Transverse colon (tissue), 4 donors: ENCODE data around the gene FAM120AOS. TPM values are rescaled to one million over a fixed set of nuclear protein-coding genes. Genes with fewer than 3 reads are reported as not detected.

Experiments used
- DNase-seq: peaks from one replicate; pipeline ENCODE4 v3.0.0-alpha.2; 2019
- H3K27ac ChIP-seq, 4 donors: fragments of 200-600 bp; sonication (generic); 2 replicates each; pipeline ENCODE4 v1.5.1; 2016 to 2018; ENCODE audit warnings: inconsistent platforms in 4 of 4
- H3K27me3 ChIP-seq: fragments of 200-600 bp; sonication (generic); 2 replicates; pipeline ENCODE4 v1.5.1; 2017; ENCODE audit warnings: inconsistent platforms
- H3K36me3 ChIP-seq, 4 donors: fragments of 200-600 bp; sonication (generic); 2 replicates each; pipeline ENCODE4 v1.5.1; 2017 to 2019; ENCODE audit warnings: inconsistent platforms in 4 of 4
- H3K4me1 ChIP-seq, 4 donors: fragments of 200-600 bp; sonication (generic); 2 replicates each; pipeline ENCODE4 v1.5.1; 2017 to 2020; ENCODE audit warnings: inconsistent platforms in 4 of 4
- H3K4me3 ChIP-seq, 4 donors: fragments of 200-600 bp; sonication (generic); 1 replicate in 1 of 4; 2 replicates in 3 of 4; pipeline versions ENCODE4 v1.5.1 to v1.6.1; 2017 to 2019; ENCODE audit warnings: inconsistent platforms in 4 of 4
- H3K9me3 ChIP-seq, 2 donors: fragments of 200-600 bp; sonication (generic); 2 replicates each; pipeline ENCODE4 v1.5.1; 2017 to 2019; ENCODE audit warnings: inconsistent platforms in 2 of 2
- CTCF ChIP-seq, 5 experiments: fragments of 200-600 bp in 3 of 5; fragments of 450-650 bp in 2 of 5; sonication (generic) in 3 of 5; IDR thresholded peaks; 1 replicate in 2 of 5; 2 replicates in 3 of 5; pipeline ENCODE4 v1.5.1; 2016 to 2017; ENCODE audit warnings: antibody characterized with exemption in 5 of 5, inconsistent platforms in 3 of 5, mild to moderate bottlenecking in 2 of 5, moderate library complexity in 1 of 5
- EP300 ChIP-seq: sonication (generic); formaldehyde crosslinking; IDR thresholded peaks from one replicate; pipeline ENCODE4 v1.6.1; 2017; ENCODE audit warnings: antibody characterized with exemption, low read depth
- POLR2A ChIP-seq: fragments of 450-650 bp; IDR thresholded peaks from one replicate; pipeline ENCODE4 v1.6.1; 2016; ENCODE audit warnings: antibody characterized with exemption, mild to moderate bottlenecking, moderate library complexity
- POLR2AphosphoS5 ChIP-seq, 3 donors: sonication (generic); formaldehyde crosslinking; IDR thresholded peaks; one replicate each; pipeline ENCODE4 v1.6.1; 2016; ENCODE audit warnings: antibody characterized with exemption in 3 of 3
- WGBS, 2 donors: methylation state at CpG; one replicate each; pipeline ENCODE4 v1.1.5; 2018; ENCODE audit warnings: low coverage in 1 of 2; 5-methylcytosine and 5-hydroxymethylcytosine counted together
- in situ Hi-C, 4 donors: fragments of 200-750 bp; cut with MboI; loops; one replicate each; pipeline versions ENCODE4 v1.15.0 to v1.15.1; 2017; ENCODE audit warnings: low sequenced_read_pairs in 3 of 4, low pct_ligation_motif_present in 1 of 4, low pct_unique_long_range_greater_than_20kb in 1 of 4
- intact Hi-C: fragments of 100-400 bp; cut with DNase I; formaldehyde crosslinking; loops from one replicate; pipeline ENCODE4 v1.15.1; 2023; ENCODE audit warnings: low total_unique reads
- total RNA-seq, 4 donors: library from RNA; depleted of rRNA; stranded (reverse); fragments of >200 nt; gene quantifications; one replicate each; pipeline ENCODE4 v1.1.0, GENCODE V29; 2016

Gene FAM120AOS
- total RNA-seq, 4 donors from 2014 or later = 68.9 to 108 (median 86.4) TPM

DNA sequence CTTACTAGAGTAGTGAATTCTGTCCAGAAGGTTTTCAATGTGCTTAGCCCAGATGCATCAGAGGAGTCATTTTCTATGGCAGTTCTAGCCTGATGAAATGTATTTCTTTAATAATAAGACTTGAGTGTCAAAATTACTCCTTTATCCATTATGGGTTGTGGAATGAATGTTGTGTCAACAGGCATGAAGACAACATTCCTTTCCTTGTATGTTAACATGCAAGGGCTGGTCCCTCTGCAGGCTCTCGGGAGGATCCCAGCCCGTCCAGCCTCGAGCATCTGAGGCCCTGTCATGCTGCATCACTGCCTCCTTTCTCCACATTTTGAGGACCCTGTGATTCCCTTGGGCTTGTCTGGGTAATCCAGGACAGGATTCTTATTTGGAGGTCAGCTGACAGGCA, 42.9 kb upstream of the FAM120AOS start:
- intact Hi-C loops (no loop called here), in situ Hi-C loops (no loop called here)
- no peak for DNase-seq
- 70% methylated on average over 3 of the region's 3 CpGs; no CpG with 5 or more reads in 1 of the 2 donors for WGBS, 2 donors
- Histone ChIP-seq H3K36me3 (peaks cover 0 to 29% (median 14%) of the 10 kb centered on the region in 4 donors), H3K4me1 (peaks cover 7 to 15% (median 8%) of the 10 kb centered on the region in 4 donors), H3K27me3 (no peaks in the 10 kb centered on the region), H3K9me3 (no peaks in the 10 kb centered on the region), H3K4me3 (no peak overlapping the region), H3K27ac (no peak overlapping the region)
- TF ChIP-seq EP300 (no peak), POLR2A (no peak), CTCF (IDR thresholded peaks at IDR 0.05) (no peak), POLR2AphosphoS5 (IDR thresholded peaks at IDR 0.05) (no peak)

- Histone ChIP-seq H3K4me1 (no peaks in the 10 kb centered on the region), H3K4me3 (no peak overlapping the region), H3K36me3 (peaks cover 0 to 20% (median 9%) of the 10 kb centered on the region in 4 donors), H3K9me3 (no peaks in the 10 kb centered on the region), H3K27me3 (no peaks in the 10 kb centered on the region), H3K27ac (no peak overlapping the region)
- TF ChIP-seq POLR2AphosphoS5 (IDR thresholded peaks at IDR 0.05) (no peak), CTCF (IDR thresholded peaks at IDR 0.05) (no peak), EP300 (no peak), POLR2A (no peak)
- WGBS, 2 donors = 88 to 100% methylated on average over 3 to 12 of the region's 12 CpGs
- intact Hi-C loops (no loop called here), in situ Hi-C loops (no loop called here)
- no peak for DNase-seq
Observed at GRCh38 chr9:93493949-93494348, 40.6 kb upstream of the FAM120AOS start.

- Histone ChIP-seq H3K4me3 (no peak overlapping the region), H3K9me3 (no peaks in the 10 kb centered on the region), H3K27ac (no peak overlapping the region), H3K27me3 (no peaks in the 10 kb centered on the region), H3K4me1 (no peaks in the 10 kb centered on the region), H3K36me3 (peaks cover 0 to 10% (median 4%) of the 10 kb centered on the region in 4 donors)
- no peak for DNase-seq
- intact Hi-C loops (no loop called here), in situ Hi-C loops (no loop called here)
- no peak for TF ChIP-seq EP300
- WGBS, 2 donors = 75% methylated on average over 5 of the region's 5 CpGs; no CpG with 5 or more reads in 1 of the 2 donors
Observed at GRCh38 chr9:93492327-93492726, 38.9 kb upstream of the FAM120AOS start.

GRCh38 chr9:93491593-93492232, 38.3 kb upstream of the FAM120AOS start:
- H3K9me3 ChIP-seq = no peaks in the 10 kb centered on the region
- intact Hi-C loops = no loop called here
- no peaks in the 10 kb centered on the region for H3K4me1 ChIP-seq
- WGBS, 2 donors = 81 to 86% methylated on average over 3 of the region's 3 CpGs
- in situ Hi-C loops = no loop called here
- TF ChIP-seq POLR2AphosphoS5 (IDR thresholded peaks at IDR 0.05) = no peak
- DNase-seq = no peak
- H3K36me3 ChIP-seq = peaks cover 0 to 8% (median under 1%) of the 10 kb centered on the region in 4 donors
- no peak overlapping the region for H3K27ac ChIP-seq
- H3K27me3 ChIP-seq = no peaks in the 10 kb centered on the region
- no peak overlapping the region for H3K4me3 ChIP-seq

GRCh38 chr9:93488244-93488643, 34.9 kb upstream of the FAM120AOS start:
- DNase-seq = no peak
- H3K4me3 ChIP-seq = no peak overlapping the region
- no peaks in the 10 kb centered on the region for H3K9me3 ChIP-seq
- 94% methylated on average over 3 to 5 of the region's 5 CpGs for WGBS, 2 donors
- peaks cover 0 to 4% (median 2%) of the 10 kb centered on the region in 4 donors for H3K4me1 ChIP-seq
- H3K27ac ChIP-seq = no peak overlapping the region
- intact Hi-C loops = no loop called here
- in situ Hi-C loops = no loop called here
- H3K36me3 ChIP-seq = peaks cover 0 to 18% (median 0%) of the 10 kb centered on the region in 4 donors
- no peak for TF ChIP-seq POLR2AphosphoS5 (IDR thresholded peaks at IDR 0.05)
- no peak for TF ChIP-seq POLR2A
- TF ChIP-seq CTCF (IDR thresholded peaks at IDR 0.05) = no peak
- no peak for TF ChIP-seq EP300
- H3K27me3 ChIP-seq = no peaks in the 10 kb centered on the region
